Spleen (tissue), 7 donors: ENCODE measurements around the gene GJB1.

ENCODE experiments used
- POLR2A ChIP-seq, 3 donors: fragments of 450-650 bp; IDR thresholded peaks; one replicate each; pipeline ENCODE4 v1.5.1; 2017; ENCODE audit warnings: antibody characterized with exemption in 3 of 3, mild to moderate bottlenecking in 1 of 3
- TF ChIP-seq, protein P1 (sequence below), 11 experiments: fragments of 200-600 bp in 7 of 11; fragments of 450-650 bp in 4 of 11; sonication (generic) in 4 of 11; IDR thresholded peaks in 8 of 11; conservative IDR thresholded peaks in 3 of 11; 1 replicate in 7 of 11; 2 replicates in 4 of 11; pipeline versions ENCODE4 v1.4.0 to v1.8.0; 2016 to 2021; ENCODE audit warnings: antibody characterized with exemption in 11 of 11, inconsistent platforms in 4 of 11, mild to moderate bottlenecking in 1 of 11
- donor health status: DM: no; HTN: no; CAD: no; lungs with moderate emphysema.
- donor health status: DM: no; HTN: no; CAD: no.
- donor health status: DM: no; HTN: no; CAD: no.

GRCh38 chrX:71182871-71183270, 40.2 kb upstream of the GJB1 start:
- TF ChIP-seq, protein P1, sequence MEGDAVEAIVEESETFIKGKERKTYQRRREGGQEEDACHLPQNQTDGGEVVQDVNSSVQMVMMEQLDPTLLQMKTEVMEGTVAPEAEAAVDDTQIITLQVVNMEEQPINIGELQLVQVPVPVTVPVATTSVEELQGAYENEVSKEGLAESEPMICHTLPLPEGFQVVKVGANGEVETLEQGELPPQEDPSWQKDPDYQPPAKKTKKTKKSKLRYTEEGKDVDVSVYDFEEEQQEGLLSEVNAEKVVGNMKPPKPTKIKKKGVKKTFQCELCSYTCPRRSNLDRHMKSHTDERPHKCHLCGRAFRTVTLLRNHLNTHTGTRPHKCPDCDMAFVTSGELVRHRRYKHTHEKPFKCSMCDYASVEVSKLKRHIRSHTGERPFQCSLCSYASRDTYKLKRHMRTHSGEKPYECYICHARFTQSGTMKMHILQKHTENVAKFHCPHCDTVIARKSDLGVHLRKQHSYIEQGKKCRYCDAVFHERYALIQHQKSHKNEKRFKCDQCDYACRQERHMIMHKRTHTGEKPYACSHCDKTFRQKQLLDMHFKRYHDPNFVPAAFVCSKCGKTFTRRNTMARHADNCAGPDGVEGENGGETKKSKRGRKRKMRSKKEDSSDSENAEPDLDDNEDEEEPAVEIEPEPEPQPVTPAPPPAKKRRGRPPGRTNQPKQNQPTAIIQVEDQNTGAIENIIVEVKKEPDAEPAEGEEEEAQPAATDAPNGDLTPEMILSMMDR (IDR thresholded peaks at IDR 0.05 in 8 of 11, conservative IDR thresholded peaks at IDR 0.05 in 3 of 11): no peak
- TF ChIP-seq POLR2A (IDR thresholded peaks at IDR 0.05): no peak
